Measurements from ENCODE around the gene DAZL.

DAZL gene

DNA sequence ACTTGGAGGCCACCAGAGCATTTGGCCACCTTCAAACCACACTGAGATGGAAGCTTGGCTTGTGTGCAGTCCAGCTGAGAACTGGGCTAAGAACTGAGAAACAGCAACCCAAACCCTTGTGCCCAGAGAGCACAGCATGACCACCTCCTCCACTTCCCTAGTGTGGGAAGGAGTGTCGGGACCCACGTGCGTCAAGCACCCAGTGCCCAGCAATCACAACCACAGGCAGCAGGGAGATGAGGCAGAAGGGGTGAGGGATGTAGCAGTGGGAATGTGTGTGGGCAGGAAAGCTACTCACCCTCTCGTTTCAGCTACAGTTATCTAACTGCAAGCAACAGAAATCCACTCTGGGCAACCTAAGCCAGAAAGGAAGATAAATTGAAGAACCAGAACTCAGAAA lies 66.7 kb downstream of the DAZL start:
- DNase-seq: peak; percentile 83 to 95

DNA sequence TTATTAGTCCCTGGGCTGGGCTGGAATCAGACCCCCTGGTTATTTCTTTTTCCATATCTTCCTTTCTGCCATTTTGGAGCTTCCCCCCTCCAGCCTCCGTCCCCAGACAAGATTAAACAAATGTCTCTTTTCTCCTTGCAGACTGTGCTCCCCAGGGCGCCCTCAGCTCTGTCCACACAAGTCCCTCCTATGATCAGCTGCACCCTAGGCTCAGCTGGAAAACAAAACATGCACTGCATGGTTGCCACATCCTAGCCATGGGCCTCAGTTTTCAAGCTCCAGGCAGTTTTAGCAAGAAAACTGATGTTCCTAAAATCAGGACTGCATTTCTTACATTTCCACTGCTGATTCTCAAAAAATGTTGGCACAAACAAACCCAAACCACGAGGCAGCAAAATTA lies 68.2 kb downstream of the DAZL start:
- DNase-seq: no peak
